ENCODE measurements around the gene THG1L. TPM values are rescaled to one million over a fixed set of nuclear protein-coding genes. Genes with fewer than 3 reads are reported as not detected.

THG1L gene
- total and polyA plus RNA-seq, 8 donors, result 2.9 to 29.6 (median 17.2) TPM

DNA sequence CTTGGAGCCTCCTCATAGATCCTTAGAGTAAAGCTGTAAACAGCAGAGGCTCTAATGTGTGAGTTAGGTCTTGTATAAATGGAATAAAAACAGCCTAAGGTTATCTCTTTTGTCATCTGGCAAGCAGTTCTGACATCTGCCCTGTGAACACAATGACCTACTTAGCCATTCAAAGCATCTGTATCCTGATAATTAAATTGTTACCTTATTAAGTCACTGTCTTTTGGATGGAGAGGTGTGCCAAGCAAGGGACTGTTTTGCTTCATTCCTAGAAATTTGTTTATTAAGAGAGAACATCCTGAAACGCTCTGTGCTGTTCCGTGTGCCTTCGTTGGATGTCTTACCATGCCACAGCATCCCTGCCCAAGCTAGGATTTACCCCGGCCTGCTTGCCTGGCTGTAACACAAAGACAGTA, 13.8 kb downstream of the THG1L start:
- H3K27ac ChIP-seq, result peak overlapping the region in 1 of 5 donors; percentile 84
- TF ChIP-seq, protein P1, sequence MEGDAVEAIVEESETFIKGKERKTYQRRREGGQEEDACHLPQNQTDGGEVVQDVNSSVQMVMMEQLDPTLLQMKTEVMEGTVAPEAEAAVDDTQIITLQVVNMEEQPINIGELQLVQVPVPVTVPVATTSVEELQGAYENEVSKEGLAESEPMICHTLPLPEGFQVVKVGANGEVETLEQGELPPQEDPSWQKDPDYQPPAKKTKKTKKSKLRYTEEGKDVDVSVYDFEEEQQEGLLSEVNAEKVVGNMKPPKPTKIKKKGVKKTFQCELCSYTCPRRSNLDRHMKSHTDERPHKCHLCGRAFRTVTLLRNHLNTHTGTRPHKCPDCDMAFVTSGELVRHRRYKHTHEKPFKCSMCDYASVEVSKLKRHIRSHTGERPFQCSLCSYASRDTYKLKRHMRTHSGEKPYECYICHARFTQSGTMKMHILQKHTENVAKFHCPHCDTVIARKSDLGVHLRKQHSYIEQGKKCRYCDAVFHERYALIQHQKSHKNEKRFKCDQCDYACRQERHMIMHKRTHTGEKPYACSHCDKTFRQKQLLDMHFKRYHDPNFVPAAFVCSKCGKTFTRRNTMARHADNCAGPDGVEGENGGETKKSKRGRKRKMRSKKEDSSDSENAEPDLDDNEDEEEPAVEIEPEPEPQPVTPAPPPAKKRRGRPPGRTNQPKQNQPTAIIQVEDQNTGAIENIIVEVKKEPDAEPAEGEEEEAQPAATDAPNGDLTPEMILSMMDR (IDR thresholded peaks at IDR 0.05), result no peak
- TF ChIP-seq POLR2AphosphoS5 (IDR thresholded peaks at IDR 0.05) (no peak), POLR2A (IDR thresholded peaks at IDR 0.05) (no peak), EP300 (IDR thresholded peaks at IDR 0.05) (no peak)
- H3K9me3 ChIP-seq, result no peaks in the 10 kb centered on the region
- H3K27me3 ChIP-seq, result no peaks in the 10 kb centered on the region
- peak overlapping the region; percentile 75 to 93 (median 90) for H3K4me3 ChIP-seq
- no peak for DNase-seq
- peaks cover 0 to 2% (median 0%) of the 10 kb centered on the region in 4 donors for H3K36me3 ChIP-seq
- intact Hi-C loops (cut with DNase I; ENCODE audit: low total_unique reads), result no loop called here
- WGBS, 5 donors, result 76 to 92% (median 83%) methylated on average over 4 of the region's 4 CpGs
- peaks cover 8 to 31% (median 22%) of the 10 kb centered on the region in 4 donors for H3K4me1 ChIP-seq

DNA sequence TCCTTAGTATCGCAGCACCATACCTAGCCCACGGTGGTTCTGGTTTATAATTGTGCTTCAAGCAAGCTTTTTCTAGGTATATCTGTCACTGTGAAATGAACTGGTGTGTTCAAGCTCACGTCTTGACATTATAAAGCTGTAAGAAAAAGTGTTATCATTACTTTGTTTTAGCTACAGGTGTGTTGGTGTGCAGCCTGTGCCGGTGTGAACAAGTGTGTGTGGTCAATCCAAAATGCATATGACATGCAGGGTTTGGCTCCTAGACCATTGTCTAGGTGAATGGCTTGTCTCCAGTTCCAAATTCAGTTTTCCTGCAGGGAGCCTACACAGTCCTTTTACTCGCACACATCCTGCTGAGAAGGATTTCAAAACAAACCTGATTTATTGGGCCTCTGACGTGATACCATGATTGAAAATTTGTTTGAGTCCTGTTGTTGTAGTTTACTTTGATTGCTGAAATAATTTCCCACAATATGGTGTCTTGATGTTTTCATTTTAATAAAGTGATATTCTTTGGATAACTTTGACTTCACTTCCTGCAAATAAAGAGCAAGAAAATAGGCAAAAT, 16.0 kb downstream of the THG1L start:
- DNase-seq, result no peak
- no peaks in the 10 kb centered on the region for H3K9me3 ChIP-seq
- no peak for TF ChIP-seq EP300 (IDR thresholded peaks at IDR 0.05)
- no peak for TF ChIP-seq POLR2A (IDR thresholded peaks at IDR 0.05)
- TF ChIP-seq, protein P1 (IDR thresholded peaks at IDR 0.05), result no peak
- no peak for TF ChIP-seq POLR2AphosphoS5 (IDR thresholded peaks at IDR 0.05)
- 85 to 91% (median 88%) methylated on average over 6 of the region's 6 CpGs for WGBS, 5 donors
- H3K27me3 ChIP-seq, result no peaks in the 10 kb centered on the region
- intact Hi-C loops (cut with DNase I; ENCODE audit: low total_unique reads), result no loop called here
- H3K36me3 ChIP-seq, result peaks cover 0 to 12% (median 11%) of the 10 kb centered on the region in 4 donors
- peaks cover 8 to 31% (median 22%) of the 10 kb centered on the region in 4 donors for H3K4me1 ChIP-seq
- no peak overlapping the region for H3K27ac ChIP-seq
- no peak overlapping the region for H3K4me3 ChIP-seq

DNA sequence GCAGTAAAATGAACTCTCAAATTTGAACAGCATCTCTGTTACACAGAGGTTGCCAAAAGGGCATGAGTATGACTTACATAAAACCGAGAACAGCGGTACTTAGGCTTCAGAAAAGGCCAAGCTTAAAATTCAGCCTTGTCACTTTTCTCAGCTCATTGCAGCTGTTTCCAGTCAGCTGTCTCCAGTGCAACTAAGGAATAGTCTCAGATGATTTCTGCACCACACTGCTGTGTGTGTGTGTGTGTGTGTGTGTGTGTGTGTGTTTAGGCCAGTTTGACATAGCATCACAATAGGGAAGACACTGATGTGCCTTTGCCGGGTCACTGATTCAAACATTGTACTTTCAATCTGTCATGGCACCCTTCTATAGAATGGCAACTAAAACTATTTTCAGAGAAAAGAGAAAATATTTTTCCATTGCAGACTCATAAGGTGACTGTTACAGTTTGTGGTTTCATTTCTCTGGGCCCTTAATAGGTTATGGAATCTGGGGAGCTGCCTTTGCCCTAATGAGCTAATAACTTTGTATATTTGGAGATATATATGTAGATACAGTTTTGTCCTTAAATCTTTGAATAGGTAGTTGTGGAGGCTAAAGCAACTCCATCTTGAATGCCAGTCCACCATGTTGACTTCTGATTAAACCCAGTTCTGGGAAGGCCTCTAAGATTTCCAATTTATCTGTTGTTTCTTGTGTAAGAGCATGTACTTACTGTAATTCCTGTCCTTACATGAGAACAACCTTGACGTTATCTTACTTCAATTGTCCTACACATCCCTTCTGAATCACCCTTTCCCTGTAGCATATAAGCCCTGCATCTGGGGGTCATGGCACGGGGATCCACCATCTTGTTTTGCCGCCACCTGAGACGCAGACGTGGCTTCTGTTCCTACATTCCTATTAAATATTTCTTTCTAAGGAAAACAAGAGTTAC, 16.8 kb downstream of the THG1L start:
- Histone ChIP-seq H3K4me3 (no peak overlapping the region), H3K27me3 (no peaks in the 10 kb centered on the region), H3K27ac (no peak overlapping the region), H3K9me3 (no peaks in the 10 kb centered on the region), H3K4me1 (peaks cover 8 to 28% (median 20%) of the 10 kb centered on the region in 4 donors), H3K36me3 (peaks cover 0 to 20% (median 19%) of the 10 kb centered on the region in 4 donors)
- intact Hi-C loops (cut with DNase I; ENCODE audit: low total_unique reads), result no loop called here
- DNase-seq, result no peak
- WGBS, 5 donors, result 90 to 94% (median 93%) methylated on average over 8 of the region's 8 CpGs
- TF ChIP-seq, protein P1 (IDR thresholded peaks at IDR 0.05), result no peak
- no peak for TF ChIP-seq EP300 (IDR thresholded peaks at IDR 0.05)
- TF ChIP-seq POLR2AphosphoS5 (IDR thresholded peaks at IDR 0.05), result no peak
- TF ChIP-seq POLR2A (IDR thresholded peaks at IDR 0.05), result no peak

DNA sequence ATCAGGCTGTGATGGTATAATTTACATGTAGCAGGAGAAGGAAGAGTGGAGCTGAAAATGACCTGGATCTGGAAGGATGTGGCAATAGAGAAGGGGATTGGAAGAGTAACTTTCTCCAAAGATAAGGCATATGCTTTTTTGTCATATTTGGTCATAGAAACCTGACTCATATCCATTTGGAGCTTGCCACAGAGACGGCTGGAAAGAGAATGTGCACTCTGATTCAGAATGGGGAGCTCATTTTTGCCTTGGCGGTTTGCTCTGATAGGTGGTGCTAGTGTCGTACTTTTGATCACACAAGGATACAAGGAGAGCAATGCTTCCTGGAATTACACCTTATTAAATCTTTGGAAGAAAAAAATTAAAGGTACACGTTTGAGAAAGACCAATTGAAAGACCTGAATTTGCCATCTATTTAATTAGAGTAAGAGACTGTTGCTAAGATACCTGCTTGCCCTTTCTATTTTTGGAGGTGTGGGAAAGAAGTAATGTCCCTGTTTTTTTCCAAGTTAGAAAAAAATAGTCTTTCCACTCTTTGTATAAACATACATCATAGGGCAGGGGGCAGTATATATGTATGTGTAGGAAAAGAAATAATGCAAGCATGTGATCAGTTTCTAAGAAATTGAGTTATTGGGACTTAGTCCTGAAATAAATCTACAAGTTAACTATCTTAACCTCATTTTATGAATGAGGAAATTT, 17.7 kb downstream of the THG1L start:
- WGBS, 5 donors, result 64 to 75% (median 68%) methylated on average over 4 of the region's 4 CpGs
- peaks cover 0 to 29% (median 28%) of the 10 kb centered on the region in 4 donors for H3K36me3 ChIP-seq
- H3K27me3 ChIP-seq, result no peaks in the 10 kb centered on the region
- no peak for TF ChIP-seq POLR2AphosphoS5 (IDR thresholded peaks at IDR 0.05)
- TF ChIP-seq, protein P1 (IDR thresholded peaks at IDR 0.05), result no peak
- no peak for TF ChIP-seq POLR2A (IDR thresholded peaks at IDR 0.05)
- no peak for TF ChIP-seq EP300 (IDR thresholded peaks at IDR 0.05)
- no peak for DNase-seq
- H3K27ac ChIP-seq, result no peak overlapping the region
- H3K4me1 ChIP-seq, result peaks cover 8 to 25% (median 17%) of the 10 kb centered on the region in 4 donors
- intact Hi-C loops (cut with DNase I; ENCODE audit: low total_unique reads), result no loop called here
- H3K9me3 ChIP-seq, result no peaks in the 10 kb centered on the region
- H3K4me3 ChIP-seq, result no peak overlapping the region
